Hepatocyte (in vitro differentiated cells): Measurements from ENCODE around the gene GNAS. TPM values are rescaled to one million over a fixed set of nuclear protein-coding genes. Genes with fewer than 3 reads are reported as not detected.

ENCODE experiments used
- DNase-seq: peaks from one replicate; pipeline ENCODE4 v3.0.0-alpha.2; 2016; ENCODE audit warnings: low spot score
- H2AFZ ChIP-seq: fragments of 200-600 bp; sonication (generic); 2 replicates; pipeline ENCODE4 v1.6.0; 2016; ENCODE audit warnings: antibody characterized with exemption, mild to moderate bottlenecking
- H3K27ac ChIP-seq: fragments of 200-600 bp; sonication (generic); 2 replicates; pipeline ENCODE4 v1.5.1; 2016; ENCODE audit warnings: mild to moderate bottlenecking
- H3K27me3 ChIP-seq: fragments of 200-600 bp; sonication (generic); 2 replicates; pipeline ENCODE4 v1.6.1; 2016
- H3K36me3 ChIP-seq: fragments of 200-600 bp; sonication (generic); replicated peaks from 2 replicates; pipeline ENCODE4 v1.5.1; 2016; ENCODE audit warnings: low read depth; ENCODE audit not compliant: insufficient read depth
- H3K4me1 ChIP-seq: fragments of 200-600 bp; sonication (generic); 2 replicates; pipeline ENCODE4 v1.5.1; 2016; ENCODE audit warnings: mild to moderate bottlenecking, moderate library complexity; ENCODE audit not compliant: insufficient read depth
- H3K4me2 ChIP-seq: fragments of 200-600 bp; sonication (generic); 2 replicates; pipeline ENCODE4 v1.6.0; 2016
- H3K4me3 ChIP-seq: fragments of 200-600 bp; sonication (generic); 2 replicates; pipeline ENCODE4 v1.5.1; 2016; ENCODE audit warnings: mild to moderate bottlenecking
- H3K79me2 ChIP-seq: fragments of 200-600 bp; sonication (generic); 2 replicates; pipeline ENCODE4 v1.6.0; 2017; ENCODE audit warnings: mild to moderate bottlenecking
- H3K9me2 ChIP-seq: fragments of 200-600 bp; sonication (generic); replicated peaks from 2 replicates; pipeline ENCODE4 v1.6.0; 2017; ENCODE audit warnings: mild to moderate bottlenecking; ENCODE audit not compliant: insufficient read depth
- H3K9me3 ChIP-seq: fragments of 200-600 bp; sonication (generic); 2 replicates; pipeline ENCODE4 v1.5.1; 2016; ENCODE audit warnings: low read depth, mild to moderate bottlenecking
- H4K20me1 ChIP-seq: fragments of 200-600 bp; sonication (generic); 2 replicates; pipeline ENCODE4 v1.6.0; 2016; ENCODE audit warnings: mild to moderate bottlenecking; ENCODE audit not compliant: insufficient read depth, poor library complexity, severe bottlenecking
- CTCF ChIP-seq: fragments of 200-600 bp; sonication (generic); IDR thresholded peaks from 2 replicates; pipeline ENCODE4 v1.5.1; 2016; ENCODE audit warnings: antibody characterized with exemption, mild to moderate bottlenecking; ENCODE audit not compliant: poor library complexity
- EZH2 ChIP-seq: fragments of 200-600 bp; sonication (generic); IDR thresholded peaks from 2 replicates; pipeline ENCODE4 v1.6.1; 2016; ENCODE audit warnings: antibody characterized with exemption, mild to moderate bottlenecking, borderline replicate concordance
- EZH2phosphoT487 ChIP-seq: fragments of 200-600 bp; sonication (generic); IDR thresholded peaks from one replicate; pipeline ENCODE4 v1.6.1; 2018; ENCODE audit warnings: antibody characterized with exemption, mild to moderate bottlenecking, low read depth, moderate library complexity; ENCODE audit not compliant: unreplicated experiment, severe bottlenecking
- WGBS: methylation state at CpG from one replicate; pipeline ENCODE4 v1.1.6; 2016; ENCODE audit warnings: low lambda C conversion rate; ENCODE audit errors: missing lambda C conversion rate; 5-methylcytosine and 5-hydroxymethylcytosine counted together
- polyA plus RNA-seq: library from polyadenylated mRNA; unstranded; fragments of >200 nt; fragmentation: Nextera tagmentation; extraction: Ambion mirVana; gene quantifications from 2 replicates; pipeline ENCODE4 v1.2.1, GENCODE V29; 2016
- total RNA-seq: library from RNA; depleted of rRNA; stranded (reverse); fragments of >200 nt; gene quantifications from 2 replicates; pipeline ENCODE4 v1.2.3, GENCODE V29; 2014

GNAS gene
- total and polyA plus RNA-seq, 2 experiments from 2014 or later, result 897 to 1,649 TPM

GRCh38 chr20:58950603-58951002 lies 98.1 kb downstream of the GNAS start:
- TF ChIP-seq CTCF, result no peak
- Histone ChIP-seq H3K9me3 (no peaks in the 10 kb centered on the region), H3K27ac (no peak overlapping the region), H3K4me3 (no peak overlapping the region), H2AFZ (no peak overlapping the region), H3K36me3 (no peaks in the 10 kb centered on the region), H3K9me2 (no peaks in the 10 kb centered on the region), H3K4me2 (no peak overlapping the region), H3K79me2 (no peaks in the 10 kb centered on the region), H3K27me3 (no peaks in the 10 kb centered on the region), H3K4me1 (no peaks in the 10 kb centered on the region), H4K20me1 (no peaks in the 10 kb centered on the region)
- DNase-seq, result no peak
- 74% methylated on average over 5 of the region's 5 CpGs for WGBS

- Histone ChIP-seq H2AFZ (no peak overlapping the region), H3K79me2 (no peaks in the 10 kb centered on the region), H3K9me3 (no peaks in the 10 kb centered on the region), H3K4me2 (no peak overlapping the region), H3K4me1 (no peaks in the 10 kb centered on the region), H3K27ac (no peak overlapping the region), H3K9me2 (no peaks in the 10 kb centered on the region), H3K4me3 (no peak overlapping the region), H4K20me1 (no peaks in the 10 kb centered on the region), H3K27me3 (no peaks in the 10 kb centered on the region), H3K36me3 (no peaks in the 10 kb centered on the region)
- TF ChIP-seq EZH2phosphoT487 (no peak), EZH2 (no peak), CTCF (no peak)
- DNase-seq, result no peak
These were observed 100.5 kb downstream of the GNAS start for GRCh38 chr20:58953050-58953449.

GRCh38 chr20:58956078-58956477 lies 103.6 kb downstream of the GNAS start:
- Histone ChIP-seq H3K4me3 (no peak overlapping the region), H3K4me1 (no peaks in the 10 kb centered on the region), H3K27ac (no peak overlapping the region), H3K36me3 (no peaks in the 10 kb centered on the region), H3K9me2 (no peaks in the 10 kb centered on the region), H3K4me2 (no peak overlapping the region), H2AFZ (no peak overlapping the region), H3K9me3 (no peaks in the 10 kb centered on the region), H3K27me3 (no peaks in the 10 kb centered on the region), H4K20me1 (no peaks in the 10 kb centered on the region), H3K79me2 (no peaks in the 10 kb centered on the region)
- TF ChIP-seq CTCF (no peak), EZH2 (no peak), EZH2phosphoT487 (no peak)
- no peak for DNase-seq
- WGBS, result 90% methylated on average over 8 of the region's 8 CpGs

GRCh38 chr20:58959652-58960051 lies 107.1 kb downstream of the GNAS start:
- WGBS, result 57% methylated on average over 6 of the region's 6 CpGs
- Histone ChIP-seq H3K27me3 (no peaks in the 10 kb centered on the region), H3K36me3 (no peaks in the 10 kb centered on the region), H3K9me2 (no peaks in the 10 kb centered on the region), H3K4me3 (no peak overlapping the region), H3K9me3 (no peaks in the 10 kb centered on the region), H3K79me2 (no peaks in the 10 kb centered on the region), H3K4me2 (no peak overlapping the region), H4K20me1 (no peaks in the 10 kb centered on the region), H3K27ac (no peak overlapping the region), H2AFZ (no peak overlapping the region), H3K4me1 (no peaks in the 10 kb centered on the region)
- no peak for TF ChIP-seq EZH2
- no peak for TF ChIP-seq CTCF
- TF ChIP-seq EZH2phosphoT487, result no peak
- no peak for DNase-seq
